Suppressor macrophage (primary cell): ENCODE data around the gene CCT4.
"Not testable (repeated sequence)": the region's sequence is repeated elsewhere in the genome, so short reads cannot be mapped to it uniquely, and the experiment has no call there.

Experiments
- DNase-seq, 4 experiments: peaks; one replicate each; pipeline ENCODE4 v3.0.0-alpha.2; 2020 to 2022

The CCT4 gene

DNA sequence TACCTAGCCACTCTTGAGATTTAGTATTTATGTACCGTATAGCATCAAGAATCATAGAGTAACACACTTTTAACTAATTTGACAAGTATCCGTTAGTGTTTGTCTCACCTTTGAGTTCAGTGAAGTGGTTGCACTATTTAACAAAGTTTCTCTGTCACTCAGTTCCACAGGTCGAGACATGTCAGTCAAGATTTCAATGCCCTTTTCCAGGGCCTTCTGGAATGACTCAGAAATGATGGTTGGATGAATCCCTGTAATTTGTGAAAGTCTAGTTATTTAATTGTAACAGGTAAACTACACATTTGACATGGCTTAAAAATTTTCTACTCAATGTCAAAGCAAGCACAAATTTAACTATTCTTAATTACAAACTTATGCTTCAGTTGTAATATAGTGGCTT lies 9.7 kb downstream of the CCT4 start:
- DNase-seq, result no peak

- no peak for DNase-seq
These were observed 10.7 kb downstream of the CCT4 start for GRCh38 chr2:61877571-61878245.

GRCh38 chr2:61876400-61876799 lies 12.1 kb downstream of the CCT4 start:
- no peak for DNase-seq

GRCh38 chr2:61866482-61867089 lies 21.9 kb downstream of the CCT4 start:
- not testable (repeated sequence) for DNase-seq

DNA sequence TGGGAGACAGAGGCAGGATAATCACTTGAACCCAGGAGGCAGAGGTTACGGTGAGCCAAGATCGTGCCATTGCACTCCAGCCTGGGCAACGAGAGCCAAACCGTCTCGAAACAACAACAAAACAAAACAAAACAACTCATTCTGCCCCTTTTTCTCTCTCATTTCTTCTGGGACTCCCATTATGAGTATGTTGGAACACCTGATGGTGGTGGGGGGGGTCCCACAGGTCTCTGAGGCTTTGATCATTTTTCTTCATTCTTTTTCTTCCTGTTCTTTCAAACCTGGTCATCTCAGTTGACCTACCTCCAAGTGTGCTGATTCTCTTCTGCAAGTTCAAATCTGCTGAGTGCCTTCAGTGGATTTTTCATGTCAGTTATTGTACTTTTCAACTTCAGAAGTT lies 26.4 kb downstream of the CCT4 start:
- no peak for DNase-seq

- DNase-seq, result no peak
These were observed 31.2 kb downstream of the CCT4 start for GRCh38 chr2:61857224-61857623.

GRCh38 chr2:61855318-61855613 lies 33.2 kb downstream of the CCT4 start:
- DNase-seq, result no peak

GRCh38 chr2:61854564-61855317 lies 33.7 kb downstream of the CCT4 start:
- DNase-seq, result peak; percentile 92 to 96 (median 95)

GRCh38 chr2:61853847-61854563 lies 34.5 kb downstream of the CCT4 start, which contains the start of gene FAM161A:
Gene FAM161A (minus strand): TSS chr2:61854060. CDS start chr2:61854041, 19 bp downstream.
- DNase-seq, result peak; percentile 89 to 96 (median 94)

DNA sequence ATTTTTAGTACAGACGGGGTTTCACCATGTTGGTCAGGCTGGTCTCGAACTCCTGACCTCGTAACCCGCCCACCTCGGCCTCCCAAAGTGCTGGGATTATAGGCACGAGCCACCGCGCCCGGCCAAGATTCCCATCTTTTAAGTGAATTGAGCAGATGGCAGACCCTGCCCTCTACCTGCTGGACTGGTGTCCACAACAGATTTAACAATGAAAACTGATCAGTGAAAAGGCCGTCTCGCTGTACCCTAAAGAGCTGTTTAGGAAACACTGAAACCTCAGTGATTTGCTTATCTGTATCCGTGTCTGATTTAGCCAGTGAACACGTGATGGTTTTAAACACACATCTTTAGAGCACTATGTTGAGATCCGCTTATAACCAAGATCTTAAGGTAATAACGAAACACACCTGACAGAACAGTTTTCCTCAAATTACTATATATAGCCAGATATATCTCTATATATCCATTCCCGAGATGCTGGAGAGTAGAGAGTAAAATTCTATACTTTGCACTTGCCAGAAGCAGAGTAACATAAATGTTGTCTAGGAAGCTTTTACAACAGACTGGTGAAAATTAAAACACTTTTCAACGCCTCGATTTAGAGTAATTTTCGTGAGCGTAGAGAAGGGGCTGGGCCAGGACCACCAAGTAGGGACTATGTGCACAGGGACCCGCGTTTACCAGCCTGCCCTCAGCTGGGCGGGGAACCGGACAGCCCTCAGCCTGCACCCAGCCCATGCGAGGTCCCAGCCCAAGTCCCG lies 35.2 kb downstream of the CCT4 start:
- DNase-seq, result peak in 2 of 4 experiments; percentile 62 to 72

- not testable (repeated sequence) for DNase-seq
These were observed 37.2 kb downstream of the CCT4 start for GRCh38 chr2:61851270-61851669.

DNA sequence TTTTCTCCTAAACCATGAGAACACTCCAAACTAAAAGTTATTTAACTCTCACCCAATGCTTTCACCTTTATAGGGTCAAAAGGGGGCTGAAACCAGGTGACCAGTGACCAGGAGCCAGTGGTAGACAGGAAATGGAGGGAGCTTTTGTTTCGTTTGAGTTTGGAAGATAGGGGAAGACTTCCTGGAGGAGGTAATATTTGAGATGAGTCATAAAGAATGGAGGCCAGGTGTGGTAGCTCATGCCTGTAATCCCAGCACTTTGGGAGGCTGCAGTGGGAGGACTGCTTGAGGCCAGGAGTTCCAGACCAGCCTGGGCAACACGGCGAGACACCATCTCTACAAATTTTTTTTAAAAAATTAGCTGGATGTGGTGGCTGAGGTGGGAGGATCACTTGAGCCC lies 43.1 kb downstream of the CCT4 start:
- no peak for DNase-seq

DNA sequence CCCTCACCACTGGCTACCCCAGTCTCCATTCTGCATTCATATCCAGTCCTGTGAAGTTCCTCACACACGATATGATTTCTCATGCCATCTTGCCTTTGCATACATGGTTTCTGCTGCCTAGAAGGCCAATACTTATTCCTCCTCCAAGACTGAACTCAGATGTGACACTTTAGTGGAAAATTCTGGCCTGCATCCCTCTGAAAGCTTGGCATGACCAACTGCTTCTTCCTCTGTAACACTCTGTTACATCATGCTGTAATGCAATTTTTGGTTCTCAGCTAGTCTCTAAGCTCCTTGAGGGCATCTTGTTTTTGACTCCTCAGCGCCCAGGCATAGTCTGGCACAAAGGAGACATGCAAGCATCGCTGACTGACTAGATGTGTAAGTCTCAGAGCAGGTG lies 47.2 kb downstream of the CCT4 start:
- DNase-seq, result no peak

DNA sequence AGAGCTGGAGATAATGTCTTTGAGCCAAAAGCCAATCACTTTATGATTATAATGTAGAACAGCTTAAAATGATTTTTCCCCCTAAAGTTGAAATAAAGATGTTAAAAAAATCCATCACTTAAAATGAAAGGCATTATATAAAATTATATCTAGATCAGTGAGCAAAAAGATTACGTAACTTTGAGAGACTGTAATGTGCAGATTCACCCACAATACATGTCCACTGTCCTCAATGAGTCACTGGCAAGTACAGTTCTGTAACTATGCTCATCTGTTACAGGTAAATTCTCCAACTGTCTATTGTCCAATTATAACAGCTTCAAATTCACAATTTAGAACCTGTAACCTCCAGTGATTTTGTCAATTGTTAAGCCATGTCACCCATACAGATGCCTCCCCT lies 53.6 kb downstream of the CCT4 start:
- DNase-seq, result no peak

- no peak for DNase-seq
These were observed 54.5 kb downstream of the CCT4 start for GRCh38 chr2:61833971-61834370.

DNA sequence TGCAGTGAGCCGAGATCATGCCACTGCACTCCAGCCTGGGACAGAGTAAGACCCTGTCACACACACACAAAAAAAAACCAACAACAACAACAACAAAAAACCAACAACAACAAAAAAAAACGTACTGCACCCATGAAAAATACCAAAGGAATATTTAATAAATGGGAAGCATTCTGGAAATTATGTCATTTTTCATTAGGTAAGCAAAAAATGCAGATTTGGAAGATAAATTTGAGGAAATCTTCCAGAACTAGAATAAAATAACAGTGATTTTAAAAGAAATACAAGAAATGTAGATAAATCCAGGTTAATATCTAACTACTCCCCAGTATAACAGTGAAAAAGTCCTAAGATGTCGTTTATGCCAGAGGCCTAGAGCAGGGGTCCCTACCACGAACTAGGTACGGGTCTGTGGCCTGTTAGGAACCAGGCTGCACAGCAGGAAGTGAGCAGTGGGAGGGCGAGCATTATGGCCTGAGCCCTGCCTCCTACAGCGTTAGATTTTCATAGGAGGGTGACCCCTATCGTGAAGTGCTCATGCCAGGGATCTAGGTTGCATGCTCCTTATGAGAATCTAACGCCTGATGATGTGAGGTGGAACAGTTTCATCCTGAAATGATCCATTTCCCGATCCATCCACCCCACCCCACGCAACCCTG lies 56.1 kb downstream of the CCT4 start:
- DNase-seq, result no peak

DNA sequence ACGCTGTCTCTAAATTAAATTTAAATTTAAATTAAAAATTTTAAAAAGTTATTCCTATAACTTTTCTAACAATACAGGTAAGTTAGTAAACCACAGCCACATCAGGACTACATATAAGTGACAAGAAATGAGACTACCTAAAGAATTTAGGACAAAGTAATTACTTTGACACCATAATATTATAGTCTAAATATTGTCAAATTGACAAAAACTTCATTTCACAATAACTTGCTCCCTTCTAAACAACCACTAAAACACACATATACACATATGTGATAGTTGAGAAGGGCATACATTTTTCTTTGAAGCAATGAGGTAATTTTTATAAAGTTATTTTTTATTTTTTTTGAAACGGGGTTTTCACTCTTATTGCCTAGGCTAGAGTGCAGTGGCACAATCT lies 66.2 kb downstream of the CCT4 start:
- no peak for DNase-seq
